Thoracic aorta (tissue), 2 donors: ENCODE measurements around the gene DNM1L. TPM values are rescaled to one million over a fixed set of nuclear protein-coding genes. Genes with fewer than 3 reads are reported as not detected.

ENCODE experiments used
- ATAC-seq: fragments of 150-250 bp; one replicate; pipeline ENCODE4 v1.8.0; 2017; ENCODE audit warnings: low read depth; ENCODE audit not compliant: insufficient number of reproducible peaks, low FRiP score
- DNase-seq: peaks from one replicate; pipeline ENCODE4 v3.0.0-alpha.2; 2020; ENCODE audit warnings: low spot score
- H3K27ac ChIP-seq, 2 donors: fragments of 200-600 bp; sonication (generic); 1 replicate in 1 of 2; 2 replicates in 1 of 2; pipeline ENCODE4 v1.5.1; 2016; ENCODE audit warnings: mild to moderate bottlenecking in 2 of 2, moderate library complexity in 2 of 2
- H3K27me3 ChIP-seq: fragments of 200-600 bp; sonication (generic); replicated peaks from 2 replicates; pipeline ENCODE4 v1.6.0; 2016; ENCODE audit warnings: mild to moderate bottlenecking; ENCODE audit not compliant: insufficient read depth
- H3K36me3 ChIP-seq: fragments of 200-600 bp; sonication (generic); one replicate; pipeline ENCODE4 v1.5.1; 2016
- H3K4me1 ChIP-seq, 2 donors: fragments of 200-600 bp; sonication (generic); 1 replicate in 1 of 2; 2 replicates in 1 of 2; pipeline versions ENCODE4 v1.5.1 to v1.6.0; 2016; ENCODE audit warnings: low read depth in 2 of 2, mild to moderate bottlenecking in 1 of 2; ENCODE audit not compliant: control insufficient read depth in 1 of 2
- H3K4me3 ChIP-seq: fragments of 200-600 bp; sonication (generic); 2 replicates; pipeline ENCODE4 v1.5.1; 2016; ENCODE audit warnings: mild to moderate bottlenecking
- H3K9me3 ChIP-seq: fragments of 200-600 bp; sonication (generic); 2 replicates; pipeline ENCODE4 v1.5.1; 2016
- total RNA-seq, 2 donors: library from RNA; depleted of rRNA; stranded (reverse); fragments of >200 nt; gene quantifications; one replicate each; pipeline versions ENCODE4 v1.1.0 to v1.2.3, GENCODE V29; 2016
- TF ChIP-seq, protein P1 (sequence below): fragments of 200-600 bp; sonication (generic); IDR thresholded peaks from one replicate; pipeline ENCODE4 v1.5.1; 2019; ENCODE audit warnings: antibody characterized with exemption

DNM1L gene
- total RNA-seq, 2 donors from 2014 or later: 59.8 to 86.1 TPM

DNA sequence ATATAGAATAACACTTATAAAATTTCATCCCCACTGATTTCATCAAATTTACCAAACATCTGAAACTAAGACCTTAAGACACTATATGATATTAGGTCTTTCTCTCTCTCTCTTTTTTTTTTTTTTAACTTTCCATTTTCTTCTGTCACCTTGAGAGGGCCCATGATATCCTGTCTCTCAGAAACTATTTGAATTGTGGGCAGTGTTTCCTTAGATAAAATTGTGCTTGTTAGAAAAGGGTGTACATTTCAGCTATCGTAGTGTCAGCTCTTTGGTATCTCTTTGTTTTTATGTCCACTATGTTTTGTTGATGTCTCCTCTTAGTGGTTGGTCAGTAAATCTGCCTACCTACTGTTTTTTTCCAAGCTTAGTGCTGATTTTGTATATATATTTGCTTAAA lies 23.8 kb downstream of the DNM1L start:
- no peaks in the 10 kb centered on the region for H3K27me3 ChIP-seq
- no peaks in the 10 kb centered on the region for H3K36me3 ChIP-seq
- H3K4me1 ChIP-seq: no peaks in the 10 kb centered on the region
- H3K4me3 ChIP-seq: no peak overlapping the region
- ATAC-seq (no peak), DNase-seq (no peak)
- H3K27ac ChIP-seq: no peak overlapping the region
- H3K9me3 ChIP-seq: no peaks in the 10 kb centered on the region
- TF ChIP-seq, protein P1, sequence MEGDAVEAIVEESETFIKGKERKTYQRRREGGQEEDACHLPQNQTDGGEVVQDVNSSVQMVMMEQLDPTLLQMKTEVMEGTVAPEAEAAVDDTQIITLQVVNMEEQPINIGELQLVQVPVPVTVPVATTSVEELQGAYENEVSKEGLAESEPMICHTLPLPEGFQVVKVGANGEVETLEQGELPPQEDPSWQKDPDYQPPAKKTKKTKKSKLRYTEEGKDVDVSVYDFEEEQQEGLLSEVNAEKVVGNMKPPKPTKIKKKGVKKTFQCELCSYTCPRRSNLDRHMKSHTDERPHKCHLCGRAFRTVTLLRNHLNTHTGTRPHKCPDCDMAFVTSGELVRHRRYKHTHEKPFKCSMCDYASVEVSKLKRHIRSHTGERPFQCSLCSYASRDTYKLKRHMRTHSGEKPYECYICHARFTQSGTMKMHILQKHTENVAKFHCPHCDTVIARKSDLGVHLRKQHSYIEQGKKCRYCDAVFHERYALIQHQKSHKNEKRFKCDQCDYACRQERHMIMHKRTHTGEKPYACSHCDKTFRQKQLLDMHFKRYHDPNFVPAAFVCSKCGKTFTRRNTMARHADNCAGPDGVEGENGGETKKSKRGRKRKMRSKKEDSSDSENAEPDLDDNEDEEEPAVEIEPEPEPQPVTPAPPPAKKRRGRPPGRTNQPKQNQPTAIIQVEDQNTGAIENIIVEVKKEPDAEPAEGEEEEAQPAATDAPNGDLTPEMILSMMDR: no peak

DNA sequence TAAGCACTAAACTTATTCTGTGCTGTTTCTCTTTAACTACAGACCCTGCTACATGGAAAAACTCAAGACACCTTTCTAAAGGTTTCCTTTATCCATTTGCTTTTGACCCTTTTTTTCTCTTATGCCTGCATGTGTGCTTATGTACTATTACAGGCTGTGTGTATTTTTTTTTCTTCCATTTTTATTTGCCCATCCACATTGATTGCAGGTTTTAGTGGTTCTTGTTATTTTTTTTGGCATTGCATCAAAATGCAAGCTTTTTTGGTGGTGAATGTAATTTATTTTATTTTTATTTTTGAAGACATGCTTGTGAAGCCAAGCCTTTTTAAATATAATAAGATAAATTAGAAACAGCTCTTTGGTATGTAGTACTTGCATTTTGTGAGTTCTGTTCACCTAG lies 26.7 kb downstream of the DNM1L start:
- Histone ChIP-seq H3K27me3 (no peaks in the 10 kb centered on the region), H3K36me3 (no peaks in the 10 kb centered on the region), H3K4me1 (no peaks in the 10 kb centered on the region), H3K4me3 (no peak overlapping the region), H3K9me3 (no peaks in the 10 kb centered on the region), H3K27ac (no peak overlapping the region)
- TF ChIP-seq, protein P1: no peak
- ATAC-seq: no peak
- DNase-seq: no peak

DNA sequence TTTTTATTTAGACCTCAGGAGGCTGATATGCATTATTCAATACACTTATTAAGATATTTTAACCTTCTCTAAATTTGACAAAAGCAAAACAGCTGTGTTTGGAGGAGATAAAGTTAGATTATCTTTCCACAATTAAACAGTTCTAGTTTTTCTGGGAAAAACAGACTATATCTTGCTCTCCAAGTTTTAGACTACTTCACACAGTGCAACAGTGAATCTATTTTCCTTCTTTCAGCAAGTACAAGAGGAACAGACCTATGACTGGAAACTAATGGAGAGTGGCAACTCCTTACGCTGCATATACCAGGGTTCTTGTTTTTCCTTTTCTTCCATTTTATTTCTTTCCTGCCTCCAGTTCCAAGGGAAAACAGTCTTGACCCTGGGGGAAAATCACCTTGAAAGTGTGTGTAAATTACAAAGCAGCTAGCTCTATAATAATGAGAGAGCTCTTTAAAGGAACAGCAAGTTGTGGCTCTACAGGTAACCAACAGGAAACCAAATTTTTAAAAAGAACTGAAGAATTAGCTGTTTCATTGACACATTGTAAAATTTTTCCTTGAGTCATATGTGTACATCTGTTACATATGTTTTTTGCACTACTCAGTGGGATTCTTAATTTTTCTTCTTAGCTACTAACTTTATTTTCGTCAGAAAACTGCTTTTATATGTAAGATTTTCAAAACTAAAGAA lies 27.4 kb downstream of the DNM1L start:
- H3K27me3 ChIP-seq: no peaks in the 10 kb centered on the region
- H3K4me3 ChIP-seq: no peak overlapping the region
- no peak overlapping the region for H3K27ac ChIP-seq
- DNase-seq (no peak), ATAC-seq (no peak)
- H3K4me1 ChIP-seq: no peaks in the 10 kb centered on the region
- peaks cover 6% of the 10 kb centered on the region for H3K36me3 ChIP-seq
- H3K9me3 ChIP-seq: no peaks in the 10 kb centered on the region
- TF ChIP-seq, protein P1: no peak

DNA sequence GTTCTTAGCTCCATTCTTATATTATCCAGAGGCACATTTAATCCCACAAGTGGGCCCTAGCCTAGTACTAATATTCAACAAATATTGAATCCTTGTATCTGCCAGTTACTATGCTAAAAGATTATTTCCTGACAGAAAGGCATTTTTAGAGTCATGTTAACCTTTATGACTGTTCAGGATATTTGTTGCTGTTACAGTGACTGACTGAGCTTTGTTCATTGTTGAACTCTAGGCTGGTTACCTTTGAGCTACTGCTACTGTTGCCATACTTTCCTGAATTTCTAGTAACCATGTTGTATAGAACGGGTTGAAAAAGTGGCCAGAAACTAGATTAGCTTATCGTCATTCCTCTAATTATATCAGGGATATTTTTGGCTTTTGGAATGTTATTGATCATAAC lies 29.8 kb downstream of the DNM1L start:
- H3K9me3 ChIP-seq: no peaks in the 10 kb centered on the region
- TF ChIP-seq, protein P1: no peak
- H3K27ac ChIP-seq: no peak overlapping the region
- no peaks in the 10 kb centered on the region for H3K27me3 ChIP-seq
- peaks cover 13% of the 10 kb centered on the region for H3K36me3 ChIP-seq
- H3K4me3 ChIP-seq: no peak overlapping the region
- ATAC-seq (no peak), DNase-seq (no peak)
- no peaks in the 10 kb centered on the region for H3K4me1 ChIP-seq

DNA sequence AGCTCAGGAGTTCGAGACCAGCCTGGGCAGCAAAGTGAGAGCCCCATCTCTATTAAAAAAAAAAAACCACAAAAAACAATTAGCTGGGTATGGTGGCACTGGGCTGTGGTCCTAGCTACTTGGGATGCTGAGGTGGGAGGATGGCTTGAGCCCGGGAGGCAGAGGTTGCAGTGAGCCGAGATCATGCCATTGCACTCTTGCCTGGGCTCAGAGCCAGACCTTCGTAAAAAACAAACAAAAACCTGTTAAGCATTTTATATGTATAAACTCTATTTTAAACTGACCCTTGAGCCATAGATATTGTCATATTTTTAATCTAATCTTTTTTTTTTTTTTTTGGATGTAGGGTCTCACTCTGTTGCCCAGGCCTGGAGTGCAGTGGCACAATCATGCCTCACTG lies 35.7 kb downstream of the DNM1L start:
- H3K36me3 ChIP-seq: peaks cover 24% of the 10 kb centered on the region
- ATAC-seq: no peak
- no peaks in the 10 kb centered on the region for H3K27me3 ChIP-seq
- H3K4me3 ChIP-seq: no peak overlapping the region
- no peak for DNase-seq
- H3K4me1 ChIP-seq: no peaks in the 10 kb centered on the region
- no peaks in the 10 kb centered on the region for H3K9me3 ChIP-seq
- TF ChIP-seq, protein P1: no peak
- H3K27ac ChIP-seq: no peak overlapping the region
